HepG2 (cell line): ENCODE measurements around the gene TM9SF4. TPM values are rescaled to one million over a fixed set of nuclear protein-coding genes. Genes with fewer than 3 reads are reported as not detected.

Experiments
- HBP1 ChIP-seq: IDR thresholded peaks from 2 replicates; pipeline ENCODE4 v1.6.1; 2016; ENCODE audit warnings: low read depth, control low read depth
- HNF4G ChIP-seq, 2 experiments: sonication (generic) in 1 of 2; formaldehyde crosslinking in 1 of 2; IDR thresholded peaks; 2 replicates each; pipeline versions ENCODE4 v1.4.0 to v1.6.1; 2011 to 2020; ENCODE audit warnings: borderline replicate concordance in 2 of 2, low read depth in 2 of 2, mild to moderate bottlenecking in 2 of 2, low read length in 1 of 2, missing genetic modification reagents in 1 of 2, moderate library complexity in 1 of 2
- PHF21A ChIP-seq: sonication (generic); formaldehyde crosslinking; IDR thresholded peaks from 2 replicates; pipeline ENCODE4 v1.5.0; 2020; ENCODE audit warnings: mild to moderate bottlenecking, missing genetic modification reagents
- ZBTB40 ChIP-seq, 2 experiments: fragments of 450-650 bp in 1 of 2; sonication (generic) in 1 of 2; formaldehyde crosslinking in 1 of 2; IDR thresholded peaks; 2 replicates each; pipeline versions ENCODE4 v1.6.1 to v1.8.0; 2016 to 2022; ENCODE audit warnings: antibody characterized with exemption in 1 of 2, mild to moderate bottlenecking in 1 of 2, missing genetic modification reagents in 1 of 2
- ZC3H4 ChIP-seq: sonication (generic); formaldehyde crosslinking; IDR thresholded peaks from 2 replicates; pipeline ENCODE4 v1.4.0; 2020; ENCODE audit warnings: missing genetic modification reagents, borderline replicate concordance
- ZNF510 ChIP-seq: sonication (generic); formaldehyde crosslinking; IDR thresholded peaks from 2 replicates; pipeline ENCODE4 v1.4.0; 2020; ENCODE audit warnings: low read depth, mild to moderate bottlenecking, missing genetic modification reagents
- ZNF75D ChIP-seq: sonication (generic); formaldehyde crosslinking; IDR thresholded peaks from 2 replicates; pipeline ENCODE4 v1.8.1; 2023; ENCODE audit warnings: missing genetic modification reagents, mild to moderate bottlenecking, borderline replicate concordance
- ZNF773 ChIP-seq: sonication (generic); formaldehyde crosslinking; IDR thresholded peaks from 2 replicates; pipeline ENCODE4 v1.4.0; 2020; ENCODE audit warnings: missing genetic modification reagents, borderline replicate concordance
- polyA plus RNA-seq, 8 experiments: library from polyadenylated mRNA; depleted of rRNA in 3 of 8; stranded (reverse) in 7 of 8; unstranded in 1 of 8; fragments of >200 nt; fragmentation: Illumina TruSeq in 4 of 8; extraction: Trizol in 4 of 8; gene quantifications; 2 replicates each; pipeline versions ENCODE4 v1.2.1 to v1.2.3, GENCODE V29; 2011 to 2016; ENCODE audit warnings: low read depth in 4 of 8, missing spikeins in 1 of 8, mixed read lengths in 1 of 8; ENCODE audit not compliant: insufficient read depth in 1 of 8
- total RNA-seq, 5 experiments: library from RNA; depleted of rRNA; stranded (reverse); fragments of >200 nt; fragmentation: Illumina TruSeq; extraction: Trizol; gene quantifications; 2 replicates each; pipeline ENCODE4 v1.2.3, GENCODE V29; 2016; ENCODE audit warnings: low read depth in 1 of 5
- TF ChIP-seq, protein P1 (sequence below): sonication (generic); formaldehyde crosslinking; IDR thresholded peaks from 2 replicates; pipeline ENCODE4 v1.4.0; 2020; ENCODE audit warnings: missing genetic modification reagents, mild to moderate bottlenecking, borderline replicate concordance
- TF ChIP-seq, protein P2 (sequence below): sonication (generic); formaldehyde crosslinking; IDR thresholded peaks from 2 replicates; pipeline ENCODE4 v1.4.0; 2020; ENCODE audit warnings: mild to moderate bottlenecking, missing genetic modification reagents

The TM9SF4 gene
- total and polyA plus RNA-seq, 2 of the 13 experiments (the other 11 are each of a cell fraction or from before 2014, with no cell fraction given), result 53.5 to 171 TPM

DNA sequence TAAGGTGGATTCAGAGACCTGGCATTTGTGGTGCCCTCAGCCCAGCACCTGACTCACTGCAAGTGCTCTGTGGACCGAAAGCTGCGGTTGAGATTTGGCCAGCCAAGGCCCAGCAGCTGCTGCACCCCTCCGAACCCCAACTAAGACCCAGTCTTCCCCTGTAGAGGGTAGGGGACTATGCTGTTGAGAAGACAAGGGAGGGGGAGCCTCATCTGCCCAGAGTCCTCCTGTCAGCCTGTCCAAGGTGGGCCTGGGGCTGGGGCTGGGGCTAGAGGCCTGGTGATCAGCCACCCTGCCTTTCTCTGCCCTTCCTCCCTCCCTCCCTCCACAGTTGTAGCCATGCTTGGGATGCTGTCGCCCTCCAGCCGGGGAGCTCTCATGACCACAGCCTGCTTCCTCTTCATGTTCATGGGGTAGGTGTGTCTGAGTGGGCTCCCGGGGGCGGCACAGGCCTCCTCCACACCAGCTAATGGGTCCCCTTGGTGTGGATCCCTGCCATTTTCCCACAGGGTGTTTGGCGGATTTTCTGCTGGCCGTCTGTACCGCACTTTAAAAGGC lies 40.9 kb downstream of the TM9SF4 start (continued):
- TF ChIP-seq HNF4G (IDR thresholded peaks at IDR 0.05; ENCODE audit: borderline replicate concordance, low read depth, low read length) (no peak), HNF4G (CRISPR knock-in tag; IDR thresholded peaks at IDR 0.05; ENCODE audit: borderline replicate concordance, low read depth) (no peak), ZNF75D (no peak), HBP1 (CRISPR knock-in tag) (no peak), ZNF773 (no peak), PHF21A (CRISPR knock-in tag) (no peak), ZNF510 (CRISPR knock-in tag) (no peak), ZC3H4 (no peak), ZBTB40 (IDR thresholded peaks at IDR 0.05) (no peak), ZBTB40 (CRISPR knock-in tag; IDR thresholded peaks at IDR 0.05) (no peak)
- TF ChIP-seq, protein P1, sequence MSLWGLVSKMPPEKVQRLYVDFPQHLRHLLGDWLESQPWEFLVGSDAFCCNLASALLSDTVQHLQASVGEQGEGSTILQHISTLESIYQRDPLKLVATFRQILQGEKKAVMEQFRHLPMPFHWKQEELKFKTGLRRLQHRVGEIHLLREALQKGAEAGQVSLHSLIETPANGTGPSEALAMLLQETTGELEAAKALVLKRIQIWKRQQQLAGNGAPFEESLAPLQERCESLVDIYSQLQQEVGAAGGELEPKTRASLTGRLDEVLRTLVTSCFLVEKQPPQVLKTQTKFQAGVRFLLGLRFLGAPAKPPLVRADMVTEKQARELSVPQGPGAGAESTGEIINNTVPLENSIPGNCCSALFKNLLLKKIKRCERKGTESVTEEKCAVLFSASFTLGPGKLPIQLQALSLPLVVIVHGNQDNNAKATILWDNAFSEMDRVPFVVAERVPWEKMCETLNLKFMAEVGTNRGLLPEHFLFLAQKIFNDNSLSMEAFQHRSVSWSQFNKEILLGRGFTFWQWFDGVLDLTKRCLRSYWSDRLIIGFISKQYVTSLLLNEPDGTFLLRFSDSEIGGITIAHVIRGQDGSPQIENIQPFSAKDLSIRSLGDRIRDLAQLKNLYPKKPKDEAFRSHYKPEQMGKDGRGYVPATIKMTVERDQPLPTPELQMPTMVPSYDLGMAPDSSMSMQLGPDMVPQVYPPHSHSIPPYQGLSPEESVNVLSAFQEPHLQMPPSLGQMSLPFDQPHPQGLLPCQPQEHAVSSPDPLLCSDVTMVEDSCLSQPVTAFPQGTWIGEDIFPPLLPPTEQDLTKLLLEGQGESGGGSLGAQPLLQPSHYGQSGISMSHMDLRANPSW (CRISPR knock-in tag), result no peak
- TF ChIP-seq, protein P2, sequence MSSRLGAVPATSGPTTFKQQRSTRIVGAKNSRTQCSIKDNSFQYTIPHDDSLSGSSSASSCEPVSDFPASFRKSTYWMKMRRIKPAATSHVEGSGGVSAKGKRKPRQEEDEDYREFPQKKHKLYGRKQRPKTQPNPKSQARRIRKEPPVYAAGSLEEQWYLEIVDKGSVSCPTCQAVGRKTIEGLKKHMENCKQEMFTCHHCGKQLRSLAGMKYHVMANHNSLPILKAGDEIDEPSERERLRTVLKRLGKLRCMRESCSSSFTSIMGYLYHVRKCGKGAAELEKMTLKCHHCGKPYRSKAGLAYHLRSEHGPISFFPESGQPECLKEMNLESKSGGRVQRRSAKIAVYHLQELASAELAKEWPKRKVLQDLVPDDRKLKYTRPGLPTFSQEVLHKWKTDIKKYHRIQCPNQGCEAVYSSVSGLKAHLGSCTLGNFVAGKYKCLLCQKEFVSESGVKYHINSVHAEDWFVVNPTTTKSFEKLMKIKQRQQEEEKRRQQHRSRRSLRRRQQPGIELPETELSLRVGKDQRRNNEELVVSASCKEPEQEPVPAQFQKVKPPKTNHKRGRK (CRISPR knock-in tag), result no peak
